GM19351 (cell line): ENCODE data around the gene GLTP.
"Not testable (repeated sequence)": the region's sequence is repeated elsewhere in the genome, so short reads cannot be mapped to it uniquely, and the experiment has no call there.

Source experiments
- ATAC-seq: cut with Tn5 transposase; IDR thresholded peaks from one replicate; pipeline ENCODE4 v1.9.1; 2021; ENCODE audit warnings: mild to moderate bottlenecking, moderate library complexity; ENCODE audit not compliant: unreplicated experiment

Gene GLTP

GRCh38 chr12:109880043-109880931, at the start of gene GLTP:
TSS of gene GLTP (minus strand) at chr12:109880541. CDS start at chr12:109880374, 167 bp downstream.
- ATAC-seq, result peak; percentile 89

GRCh38 chr12:109929326-109929725, 49.0 kb upstream of the GLTP start:
- ATAC-seq, result not testable (repeated sequence)

- no peak for ATAC-seq
These were observed 47.8 kb upstream of the GLTP start for GRCh38 chr12:109928058-109928656.

- no peak for ATAC-seq
These were observed 47.3 kb upstream of the GLTP start for GRCh38 chr12:109927622-109928021.

- ATAC-seq, result no peak
These were observed 46.3 kb upstream of the GLTP start for GRCh38 chr12:109926488-109927210.

- no peak for ATAC-seq
These were observed 45.7 kb upstream of the GLTP start for GRCh38 chr12:109926016-109926415.

- ATAC-seq, result no peak
These were observed 45.0 kb upstream of the GLTP start for GRCh38 chr12:109925185-109925840.

- ATAC-seq, result no peak
These were observed 43.3 kb upstream of the GLTP start for GRCh38 chr12:109923481-109924245.

- ATAC-seq, result no peak
These were observed 42.7 kb upstream of the GLTP start for GRCh38 chr12:109923038-109923437.

- no peak for ATAC-seq
These were observed 41.6 kb upstream of the GLTP start for GRCh38 chr12:109921982-109922381.

- ATAC-seq, result no peak
These were observed 40.0 kb upstream of the GLTP start for GRCh38 chr12:109920261-109920780.

GRCh38 chr12:109919456-109919855, 39.1 kb upstream of the GLTP start:
- ATAC-seq, result no peak

- no peak for ATAC-seq
These were observed 35.7 kb upstream of the GLTP start for GRCh38 chr12:109916045-109916444.

GRCh38 chr12:109915171-109916040, 35.1 kb upstream of the GLTP start:
- ATAC-seq, result no peak

- ATAC-seq, result no peak
These were observed 34.1 kb upstream of the GLTP start for GRCh38 chr12:109914461-109914860.

GRCh38 chr12:109912855-109913321, 32.5 kb upstream of the GLTP start:
- ATAC-seq, result no peak

- no peak for ATAC-seq
These were observed 30.6 kb upstream of the GLTP start for GRCh38 chr12:109910969-109911348.

- no peak for ATAC-seq
These were observed 30.1 kb upstream of the GLTP start for GRCh38 chr12:109910254-109910968.
